Thyroid gland (tissue), 4 donors: ENCODE data around the gene RAB1B.

Source experiments
- CTCF ChIP-seq, 6 experiments: fragments of 200-600 bp in 3 of 6; fragments of 450-650 bp in 3 of 6; sonication (generic) in 3 of 6; IDR thresholded peaks; one replicate each; pipeline ENCODE4 v1.5.1; 2016 to 2019; ENCODE audit warnings: antibody characterized with exemption in 6 of 6, mild to moderate bottlenecking in 2 of 6, inconsistent platforms in 1 of 6, moderate library complexity in 1 of 6
- POLR2A ChIP-seq, 2 donors: fragments of 450-650 bp; IDR thresholded peaks; one replicate each; pipeline ENCODE4 v1.6.1; 2017; ENCODE audit warnings: antibody characterized with exemption in 2 of 2, mild to moderate bottlenecking in 2 of 2, moderate library complexity in 1 of 2

GRCh38 chr11:66323684-66324083 is 55.2 kb downstream of the RAB1B start:
- TF ChIP-seq CTCF (IDR thresholded peaks at IDR 0.05) (no peak), POLR2A (IDR thresholded peaks at IDR 0.05) (no peak)
